GM10266 (cell line): ENCODE measurements around the gene PHF12.
"Not testable (repeated sequence)": the region's sequence is repeated elsewhere in the genome, so short reads cannot be mapped to it uniquely, and the experiment has no call there.

ENCODE experiments used
- DNase-seq: peaks from one replicate; pipeline ENCODE4 v3.0.0; 2012; ENCODE audit errors: extremely low spot score
- CTCF ChIP-seq: IDR thresholded peaks from 2 replicates; pipeline ENCODE4 v1.5.1; 2012; ENCODE audit warnings: mild to moderate bottlenecking, low read depth; ENCODE audit not compliant: control insufficient read depth, insufficient read depth; ENCODE audit errors: missing control alignments

The PHF12 gene

DNA sequence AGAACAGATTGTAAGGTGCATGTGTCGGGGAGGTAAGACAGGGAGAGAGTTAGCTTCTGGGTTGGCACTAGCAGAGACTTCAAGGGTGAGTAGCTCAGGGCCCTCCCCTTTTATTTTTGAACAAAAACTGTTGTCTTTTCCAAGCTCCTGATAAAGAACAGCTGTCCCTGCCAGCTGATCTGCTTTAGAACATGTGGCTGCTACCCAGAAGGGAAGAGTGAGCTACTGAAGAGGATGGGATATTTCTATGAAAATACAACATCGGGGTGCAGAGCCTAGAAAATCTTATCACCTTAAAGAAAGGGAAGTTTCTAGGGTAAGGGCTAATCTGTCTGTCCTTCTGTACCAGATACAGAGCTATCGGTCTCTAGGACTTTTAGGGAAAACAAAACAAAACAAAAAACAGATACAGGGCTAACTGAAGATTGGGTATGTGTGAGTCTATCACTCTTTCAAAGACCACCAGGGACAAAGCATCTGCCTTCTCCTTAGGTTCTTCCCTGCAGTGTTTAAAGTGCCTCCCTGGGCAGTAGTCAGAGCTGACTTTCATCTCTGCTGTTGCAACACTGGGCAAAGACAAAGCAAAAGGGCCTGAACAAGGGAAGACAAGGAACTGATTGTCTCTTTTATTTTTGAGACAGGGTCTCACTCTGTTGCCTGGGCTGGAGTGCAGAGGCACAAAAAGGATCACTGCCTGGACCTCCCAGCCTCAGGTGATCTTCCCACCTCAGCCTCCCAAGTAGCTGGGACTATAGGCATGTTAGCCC, 43.4 kb downstream of the PHF12 start:
- TF ChIP-seq CTCF, result no peak
- no peak for DNase-seq

DNA sequence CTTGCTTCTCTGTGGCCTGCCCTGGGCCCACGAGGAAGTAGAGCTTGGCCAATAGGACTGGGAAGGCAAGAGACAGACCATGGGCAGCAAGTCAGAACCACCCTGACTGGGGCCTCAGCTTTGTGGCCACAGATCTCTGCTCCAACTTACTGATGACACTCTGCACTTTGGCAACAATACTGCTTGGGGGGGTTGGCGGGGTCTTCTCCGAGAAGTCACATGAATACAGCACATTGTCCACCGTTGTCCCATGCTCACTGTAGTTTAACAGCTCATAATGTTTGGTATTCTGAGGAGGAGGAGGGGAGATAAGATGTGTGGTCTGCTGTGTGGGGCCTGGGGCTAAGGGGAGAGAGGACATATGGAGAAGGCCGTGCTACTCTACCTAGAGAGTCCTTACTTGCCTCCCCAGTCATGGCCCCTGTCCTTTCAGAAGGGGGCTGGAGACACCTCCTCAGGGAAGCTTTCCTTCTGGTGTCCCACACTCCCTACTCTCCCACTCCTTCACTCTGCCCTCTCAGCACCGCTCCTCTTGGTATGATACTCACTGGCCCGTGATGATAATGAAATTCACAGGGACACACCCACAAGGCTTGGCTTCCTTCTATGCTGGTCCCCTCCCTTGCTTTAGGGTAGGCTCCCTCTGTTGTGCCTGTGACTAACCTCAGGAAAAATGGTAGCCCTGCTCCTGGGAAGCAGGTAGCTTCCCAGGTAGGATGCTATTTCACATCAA, 44.4 kb downstream of the PHF12 start:
- TF ChIP-seq CTCF, result no peak
- no peak for DNase-seq

DNA sequence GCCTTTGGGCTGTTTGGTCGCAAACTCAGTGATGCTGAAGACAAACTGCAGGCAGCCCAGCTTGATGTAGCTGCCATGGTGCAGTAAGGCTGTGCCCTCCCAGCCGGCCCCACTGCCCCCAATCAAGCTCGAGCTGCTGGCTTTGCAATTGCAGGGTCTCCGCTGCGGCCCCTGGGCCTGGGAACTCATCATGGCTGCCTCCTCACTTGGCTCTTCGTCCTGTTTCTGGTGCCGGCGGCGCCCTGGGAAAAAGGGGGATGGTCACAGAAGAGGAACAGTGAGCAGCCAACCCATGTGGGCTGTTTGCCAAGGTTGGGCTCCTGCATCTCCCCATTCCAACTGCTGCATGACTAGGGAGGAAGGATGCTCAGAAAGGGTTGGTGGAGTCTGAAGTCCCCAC, 45.0 kb downstream of the PHF12 start:
- no peak for TF ChIP-seq CTCF
- DNase-seq, result no peak

GRCh38 chr17:28904800-28905199, 46.5 kb downstream of the PHF12 start:
- no peak for TF ChIP-seq CTCF
- no peak for DNase-seq

GRCh38 chr17:28903546-28903841, 47.8 kb downstream of the PHF12 start:
- not testable (repeated sequence) for DNase-seq

DNA sequence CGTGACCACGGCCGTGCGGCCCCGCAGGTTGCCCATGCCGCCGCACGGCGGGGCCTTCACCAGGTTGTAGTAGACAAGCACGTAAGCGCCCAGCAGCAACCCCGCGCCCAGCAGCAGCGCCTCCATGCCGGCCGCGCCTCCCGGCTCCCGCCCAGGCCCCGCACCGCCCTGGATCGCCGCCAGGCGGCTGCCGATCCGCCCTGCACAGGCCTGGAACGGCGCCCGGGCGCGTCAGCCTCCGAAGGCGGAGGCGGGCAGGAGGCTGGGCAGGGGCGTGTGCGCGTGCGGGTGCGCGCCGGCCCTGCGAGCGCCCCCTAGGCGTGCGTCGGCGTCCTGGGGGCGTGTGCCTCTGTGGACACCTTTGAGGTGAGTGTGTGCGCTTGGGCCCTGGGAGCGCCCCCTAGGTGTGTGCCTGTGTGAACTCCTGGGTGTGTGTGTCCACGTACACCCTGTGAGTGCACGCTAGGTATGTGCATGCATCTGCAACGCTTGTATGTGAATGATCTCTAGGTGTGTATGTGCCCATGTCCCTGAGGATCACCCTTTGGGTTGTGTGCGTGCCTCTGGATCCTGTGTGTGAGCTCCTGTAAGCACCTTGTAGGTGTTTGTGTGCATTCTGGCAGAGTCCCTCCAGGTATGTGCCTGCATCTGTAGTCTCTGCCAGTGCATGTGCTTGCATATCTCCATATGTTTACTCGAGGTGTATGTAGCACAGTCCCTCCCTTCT, 48.3 kb downstream of the PHF12 start, which contains the start of gene DHRS13:
Gene DHRS13 (minus strand): TSS at position 261 of the 727 bp plus-strand sequence. CDS start 135 bp downstream, at position 126.
- peak; percentile 95 for DNase-seq
- TF ChIP-seq CTCF, result peak; percentile 85

DNA sequence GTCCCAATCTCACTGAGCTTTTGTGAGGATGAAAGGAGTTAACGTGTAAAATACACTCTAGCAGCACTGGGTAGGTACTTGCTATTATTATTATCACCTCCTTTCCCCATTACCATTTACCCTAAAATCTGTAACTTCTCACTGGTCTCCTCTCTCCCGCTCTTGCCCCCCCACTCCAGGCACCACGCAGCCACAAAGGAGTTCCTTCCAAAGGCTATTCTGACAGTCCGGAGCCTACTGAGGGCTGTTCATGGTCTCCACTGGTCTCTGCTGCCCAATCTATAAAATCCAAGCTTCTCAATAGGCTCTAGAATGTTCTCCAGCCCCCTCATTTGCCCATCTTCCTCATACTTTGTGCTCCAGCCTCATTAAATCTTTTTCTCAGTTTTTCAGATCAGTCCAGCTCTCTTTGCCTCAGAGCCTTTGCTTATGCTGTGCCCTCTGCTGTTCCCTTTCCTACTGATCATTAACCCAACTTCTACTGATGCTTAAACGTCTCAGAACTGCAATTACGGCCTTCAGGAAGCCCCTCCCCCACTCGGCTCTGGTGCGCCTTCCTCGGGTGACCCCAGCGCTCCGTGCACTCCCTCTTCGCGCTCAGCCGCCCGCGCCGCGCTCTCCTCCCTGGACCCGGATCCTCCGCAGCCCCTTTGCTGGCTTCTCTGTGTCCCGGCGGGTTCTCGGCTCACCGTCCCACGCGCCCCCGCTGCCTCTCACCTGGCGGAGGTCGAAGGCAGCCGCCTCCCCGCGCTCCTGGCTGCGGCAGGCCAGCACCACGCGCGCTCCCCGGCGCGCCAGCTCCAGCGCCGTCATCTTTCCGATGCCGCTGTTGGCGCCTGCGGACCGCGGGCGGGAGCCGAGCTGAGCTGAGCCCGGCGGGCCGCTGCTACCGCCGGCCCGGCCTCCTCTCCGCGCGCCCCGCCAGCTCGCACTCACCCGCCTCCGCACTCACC, 49.2 kb downstream of the PHF12 start:
- no peak for TF ChIP-seq CTCF
- DNase-seq, result peak; percentile 64
